IMR-90 (cell line): ENCODE results near the gene FNDC7.

Experiments
- CEBPB ChIP-seq: IDR thresholded peaks from 2 replicates; pipeline ENCODE4 v1.6.1; 2012; ENCODE audit warnings: low read depth, low read length, improper control_type of control experiment
- CHD1 ChIP-seq: IDR thresholded peaks from 2 replicates; pipeline ENCODE4 v1.6.1; 2012; ENCODE audit warnings: low read depth, low read length, improper control_type of control experiment
- CTCF ChIP-seq: conservative IDR thresholded peaks from 2 replicates; pipeline ENCODE4 v1.5.1; 2012; ENCODE audit warnings: mild to moderate bottlenecking, low read depth, low read length, improper control_type of control experiment
- MAFK ChIP-seq: IDR thresholded peaks from 2 replicates; pipeline ENCODE4 v1.6.1; 2012; ENCODE audit warnings: low read depth, low read length, improper control_type of control experiment
- NFE2L2 ChIP-seq: fragments of 150-350 bp; IDR thresholded peaks from 2 replicates; pipeline ENCODE4 v1.6.1; 2016; ENCODE audit warnings: low read depth, mild to moderate bottlenecking, low read length
- POLR2A ChIP-seq: IDR thresholded peaks from 2 replicates; pipeline ENCODE4 v1.6.1; 2012; ENCODE audit warnings: mild to moderate bottlenecking, low read depth, low read length
- RAD21 ChIP-seq: IDR thresholded peaks from 2 replicates; pipeline ENCODE4 v1.6.1; 2012; ENCODE audit warnings: low read length, improper control_type of control experiment
- RCOR1 ChIP-seq: IDR thresholded peaks from 2 replicates; pipeline ENCODE4 v1.6.1; 2012; ENCODE audit warnings: mild to moderate bottlenecking, low read length, improper control_type of control experiment; ENCODE audit not compliant: insufficient replicate concordance
- RFX5 ChIP-seq: IDR thresholded peaks from 2 replicates; pipeline ENCODE4 v1.8.0; 2012; ENCODE audit warnings: low read depth, mild to moderate bottlenecking, low read length, moderate library complexity
- SMC3 ChIP-seq: fragments of 150-350 bp; IDR thresholded peaks from 2 replicates; pipeline ENCODE4 v1.6.1; 2016; ENCODE audit warnings: low read depth, mild to moderate bottlenecking, antibody characterized with exemption, low read length, moderate library complexity
- USF2 ChIP-seq: fragments of 150-350 bp; IDR thresholded peaks from 2 replicates; pipeline ENCODE4 v1.6.1; 2017; ENCODE audit warnings: mild to moderate bottlenecking, antibody characterized with exemption, low read length, low read depth

DNA sequence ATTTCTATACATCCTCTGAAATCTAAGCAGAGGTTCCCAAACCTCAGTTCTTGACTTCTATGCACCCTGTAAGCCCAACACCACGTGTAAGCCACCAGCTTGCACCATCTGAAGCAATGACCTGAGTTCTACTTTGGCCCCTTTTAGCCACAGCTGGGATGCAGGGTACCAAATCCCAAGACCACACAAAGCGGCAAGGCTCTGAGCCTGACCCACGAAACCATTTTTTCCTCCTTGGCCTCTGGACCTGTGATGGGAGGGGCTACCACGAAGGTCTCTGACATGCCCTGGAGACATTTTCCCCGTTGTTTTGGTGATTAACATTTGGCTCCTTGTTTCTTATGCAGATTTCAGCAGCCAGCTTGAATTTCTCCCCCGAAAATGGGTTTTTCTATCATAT lies 72.6 kb downstream of the FNDC7 start:
- no peak for TF ChIP-seq CTCF
- no peak for TF ChIP-seq RFX5
- TF ChIP-seq USF2, result no peak
- TF ChIP-seq POLR2A, result no peak
- TF ChIP-seq CEBPB, result no peak
- no peak for TF ChIP-seq NFE2L2
- TF ChIP-seq RAD21, result no peak
- TF ChIP-seq MAFK, result no peak
- no peak for TF ChIP-seq RCOR1
- no peak for TF ChIP-seq CHD1
- TF ChIP-seq SMC3, result no peak
